GM23338 (cell line): ENCODE data around the gene U2SURP. TPM values are rescaled to one million over a fixed set of nuclear protein-coding genes. Genes with fewer than 3 reads are reported as not detected.

Source experiments
- ATAC-seq: fragments of 200-7000 bp; cut with Tn5 transposase; 3 replicates; pipeline ENCODE4 v1.9.1; 2020
- DNase-seq: peaks from one replicate; pipeline ENCODE4 v3.0.0-alpha.2; 2015; ENCODE audit warnings: low spot score
- H2AFZ ChIP-seq: fragments of 200-600 bp; sonication (generic); 2 replicates; pipeline ENCODE4 v1.8.0; 2016; ENCODE audit warnings: antibody characterized with exemption, mild to moderate bottlenecking, moderate library complexity
- H3F3A ChIP-seq: fragments of 200-600 bp; sonication (generic); replicated peaks from 2 replicates; pipeline ENCODE4 v1.8.0; 2017; ENCODE audit warnings: antibody characterized with exemption, mixed run types, low read depth
- H3K27ac ChIP-seq: fragments of 200-600 bp; sonication (generic); 2 replicates; pipeline ENCODE4 v1.6.1; 2016; ENCODE audit warnings: low read depth
- H3K27me3 ChIP-seq: fragments of 200-600 bp; sonication (generic); 2 replicates; pipeline ENCODE4 v1.8.0; 2016; ENCODE audit warnings: mild to moderate bottlenecking, mixed run types, moderate library complexity; ENCODE audit not compliant: insufficient read depth
- H3K36me3 ChIP-seq: fragments of 200-600 bp; sonication (generic); 2 replicates; pipeline ENCODE4 v1.8.0; 2016; ENCODE audit warnings: mild to moderate bottlenecking; ENCODE audit not compliant: insufficient read depth
- H3K4me1 ChIP-seq: fragments of 200-600 bp; sonication (generic); 2 replicates; pipeline ENCODE4 v1.8.0; 2016; ENCODE audit warnings: mild to moderate bottlenecking, moderate library complexity; ENCODE audit not compliant: insufficient read depth
- H3K4me2 ChIP-seq: fragments of 200-600 bp; sonication (generic); 2 replicates; pipeline ENCODE4 v1.7.1; 2017; ENCODE audit warnings: mixed run types
- H3K4me3 ChIP-seq: fragments of 200-600 bp; sonication (generic); 2 replicates; pipeline ENCODE4 v1.6.1; 2016; ENCODE audit warnings: mixed run types
- H3K79me2 ChIP-seq: fragments of 200-600 bp; sonication (generic); replicated peaks from 2 replicates; pipeline ENCODE4 v1.8.0; 2017; ENCODE audit warnings: mild to moderate bottlenecking; ENCODE audit not compliant: insufficient read depth
- H3K9me2 ChIP-seq: fragments of 200-600 bp; sonication (generic); 2 replicates; pipeline ENCODE4 v1.8.0; 2017; ENCODE audit not compliant: insufficient read depth
- H4K20me1 ChIP-seq: fragments of 200-600 bp; sonication (generic); replicated peaks from 2 replicates; pipeline ENCODE4 v1.8.0; 2017; ENCODE audit warnings: mild to moderate bottlenecking; ENCODE audit not compliant: insufficient read depth
- H3K27ac Mint-ChIP-seq: 2 replicates; pipeline ENCODE4 v1.8.0; 2020; ENCODE audit warnings: inconsistent platforms, mild to moderate bottlenecking, moderate library complexity, mixed read lengths
- H3K27me3 Mint-ChIP-seq: 3 replicates; pipeline ENCODE4 v1.8.0; 2022; ENCODE audit warnings: low read depth, mild to moderate bottlenecking, moderate library complexity, mixed read lengths, inconsistent platforms; ENCODE audit not compliant: insufficient read depth, poor library complexity
- H3K36me3 Mint-ChIP-seq: 3 replicates; pipeline ENCODE4 v1.8.0; 2021; ENCODE audit warnings: low read depth, mild to moderate bottlenecking, inconsistent platforms, moderate library complexity, mixed read lengths
- H3K4me1 Mint-ChIP-seq: 3 replicates; pipeline ENCODE4 v1.8.0; 2020; ENCODE audit warnings: mild to moderate bottlenecking, inconsistent platforms, mixed read lengths
- H3K4me3 Mint-ChIP-seq: 3 replicates; pipeline ENCODE4 v1.8.0; 2021; ENCODE audit warnings: moderate library complexity, mild to moderate bottlenecking, inconsistent platforms, mixed read lengths
- H3K9me3 Mint-ChIP-seq: 3 replicates; pipeline ENCODE4 v1.8.0; 2020; ENCODE audit warnings: moderate library complexity, mild to moderate bottlenecking, inconsistent platforms, mixed read lengths
- CREB1 ChIP-seq: fragments of 250-450 bp; sonication (Bioruptor Pico); IDR thresholded peaks from 2 replicates; pipeline ENCODE4 v1.5.0; 2020; ENCODE audit warnings: low read depth, mild to moderate bottlenecking, moderate library complexity
- EZH2 ChIP-seq: fragments of 200-600 bp; sonication (generic); IDR thresholded peaks from one replicate; pipeline ENCODE4 v1.8.0; 2017; ENCODE audit warnings: antibody characterized with exemption, mild to moderate bottlenecking, low read depth; ENCODE audit not compliant: unreplicated experiment
- EZH2phosphoT487 ChIP-seq: fragments of 200-600 bp; sonication (generic); IDR thresholded peaks from one replicate; pipeline ENCODE4 v1.8.1; 2018; ENCODE audit warnings: antibody characterized with exemption; ENCODE audit not compliant: unreplicated experiment
- JUNB ChIP-seq: IDR thresholded peaks from one replicate; pipeline ENCODE4 v1.6.1; 2016; ENCODE audit warnings: antibody characterized with exemption; ENCODE audit not compliant: unreplicated experiment
- NANOG ChIP-seq: IDR thresholded peaks from 2 replicates; pipeline ENCODE4 v1.6.1; 2016; ENCODE audit warnings: antibody characterized with exemption, borderline replicate concordance
- POLR2AphosphoS5 ChIP-seq: IDR thresholded peaks from 2 replicates; pipeline ENCODE4 v1.6.1; 2016; ENCODE audit warnings: antibody characterized with exemption, low read depth
- STAT1 ChIP-seq: IDR thresholded peaks from one replicate; pipeline ENCODE4 v1.6.1; 2016; ENCODE audit warnings: antibody characterized with exemption; ENCODE audit not compliant: unreplicated experiment
- ZNF114 ChIP-seq: fragments of 250-450 bp; sonication (Bioruptor Pico); IDR thresholded peaks from 2 replicates; pipeline ENCODE4 v1.5.0; 2020; ENCODE audit warnings: mild to moderate bottlenecking, moderate library complexity
- ZNF331 ChIP-seq: fragments of 250-450 bp; sonication (Bioruptor Pico); IDR thresholded peaks from 2 replicates; pipeline ENCODE4 v1.5.0; 2020; ENCODE audit warnings: low read depth, mild to moderate bottlenecking, moderate library complexity
- polyA plus RNA-seq: library from polyadenylated mRNA; unstranded; fragments of >200 nt; fragmentation: Nextera tagmentation; extraction: Ambion mirVana; gene quantifications from 2 replicates; pipeline ENCODE4 v1.2.1, GENCODE V29; 2016
- total RNA-seq: library from RNA; depleted of rRNA; stranded (reverse); fragments of >200 nt; shearing (Covaris generic); gene quantifications from 2 replicates; pipeline ENCODE4 v1.2.3, GENCODE V29; 2014
- TF ChIP-seq, protein P1 (sequence below): fragments of 250-450 bp; sonication (Bioruptor Pico); IDR thresholded peaks from 2 replicates; pipeline ENCODE4 v1.5.0; 2020; ENCODE audit warnings: mild to moderate bottlenecking, moderate library complexity
- TF ChIP-seq, protein P2 (sequence below): IDR thresholded peaks from 2 replicates; pipeline ENCODE4 v1.6.1; 2016; ENCODE audit warnings: antibody characterized with exemption
- TF ChIP-seq, protein P3 (sequence below), 2 experiments: fragments of 200-600 bp in 1 of 2; sonication (generic) in 1 of 2; conservative IDR thresholded peaks; 2 replicates each; pipeline versions ENCODE4 v1.5.1 to v1.6.1; 2016 to 2017; ENCODE audit warnings: antibody characterized with exemption in 2 of 2, low read depth in 2 of 2, mild to moderate bottlenecking in 2 of 2, moderate library complexity in 1 of 2
- TF ChIP-seq, protein P4 (sequence below): IDR thresholded peaks from one replicate; pipeline ENCODE4 v1.6.1; 2018; ENCODE audit warnings: antibody characterized with exemption; ENCODE audit not compliant: unreplicated experiment

U2SURP gene
- total and polyA plus RNA-seq, 2 experiments from 2014 or later: 116 to 372 TPM

DNA sequence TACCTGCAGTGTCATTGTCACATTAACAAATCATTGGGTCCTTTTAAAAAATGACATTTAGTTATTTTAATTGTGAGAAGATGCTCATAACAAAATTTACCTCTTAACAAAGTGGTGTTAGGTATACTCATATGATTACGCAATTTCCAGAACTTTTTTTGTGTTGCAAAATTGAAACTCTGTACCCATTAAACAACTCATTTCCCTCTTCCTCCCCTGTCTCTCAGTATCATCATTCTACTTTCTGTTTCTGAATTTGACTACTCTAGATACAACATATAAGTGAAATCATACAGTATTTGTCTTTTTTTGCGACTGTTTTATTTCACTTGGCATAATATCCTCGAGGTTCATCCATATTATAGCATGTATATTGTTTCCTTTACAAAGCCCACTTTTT is 59.5 kb downstream of the U2SURP start:
- no peaks in the 10 kb centered on the region for H3K4me1 ChIP-seq
- ATAC-seq: no peak
- no peaks in the 10 kb centered on the region for H3K27me3 ChIP-seq
- H3K9me2 ChIP-seq: no peaks in the 10 kb centered on the region
- no peaks in the 10 kb centered on the region for H3K9me3 Mint-ChIP-seq
- peaks cover 8% of the 10 kb centered on the region; the same call in 2 of the 3 replicates for H3K4me1 Mint-ChIP-seq
- no peak for DNase-seq
- no peak overlapping the region for H3K4me3 Mint-ChIP-seq
- H2AFZ ChIP-seq: no peak overlapping the region
- H3K27ac ChIP-seq: no peak overlapping the region
- H3K4me2 ChIP-seq: no peak overlapping the region
- no peak overlapping the region for H3K27ac Mint-ChIP-seq
- H3K36me3 ChIP-seq: peaks cover 7% of the 10 kb centered on the region; the same call in 1 of the 2 replicates
- H3K4me3 ChIP-seq: no peak overlapping the region
- H3F3A ChIP-seq: 0 out of 2 replicates have a peak, but pooled peaks cover 4% of the 10 kb centered on the region
- TF ChIP-seq POLR2AphosphoS5: no peak
- TF ChIP-seq, protein P1, sequence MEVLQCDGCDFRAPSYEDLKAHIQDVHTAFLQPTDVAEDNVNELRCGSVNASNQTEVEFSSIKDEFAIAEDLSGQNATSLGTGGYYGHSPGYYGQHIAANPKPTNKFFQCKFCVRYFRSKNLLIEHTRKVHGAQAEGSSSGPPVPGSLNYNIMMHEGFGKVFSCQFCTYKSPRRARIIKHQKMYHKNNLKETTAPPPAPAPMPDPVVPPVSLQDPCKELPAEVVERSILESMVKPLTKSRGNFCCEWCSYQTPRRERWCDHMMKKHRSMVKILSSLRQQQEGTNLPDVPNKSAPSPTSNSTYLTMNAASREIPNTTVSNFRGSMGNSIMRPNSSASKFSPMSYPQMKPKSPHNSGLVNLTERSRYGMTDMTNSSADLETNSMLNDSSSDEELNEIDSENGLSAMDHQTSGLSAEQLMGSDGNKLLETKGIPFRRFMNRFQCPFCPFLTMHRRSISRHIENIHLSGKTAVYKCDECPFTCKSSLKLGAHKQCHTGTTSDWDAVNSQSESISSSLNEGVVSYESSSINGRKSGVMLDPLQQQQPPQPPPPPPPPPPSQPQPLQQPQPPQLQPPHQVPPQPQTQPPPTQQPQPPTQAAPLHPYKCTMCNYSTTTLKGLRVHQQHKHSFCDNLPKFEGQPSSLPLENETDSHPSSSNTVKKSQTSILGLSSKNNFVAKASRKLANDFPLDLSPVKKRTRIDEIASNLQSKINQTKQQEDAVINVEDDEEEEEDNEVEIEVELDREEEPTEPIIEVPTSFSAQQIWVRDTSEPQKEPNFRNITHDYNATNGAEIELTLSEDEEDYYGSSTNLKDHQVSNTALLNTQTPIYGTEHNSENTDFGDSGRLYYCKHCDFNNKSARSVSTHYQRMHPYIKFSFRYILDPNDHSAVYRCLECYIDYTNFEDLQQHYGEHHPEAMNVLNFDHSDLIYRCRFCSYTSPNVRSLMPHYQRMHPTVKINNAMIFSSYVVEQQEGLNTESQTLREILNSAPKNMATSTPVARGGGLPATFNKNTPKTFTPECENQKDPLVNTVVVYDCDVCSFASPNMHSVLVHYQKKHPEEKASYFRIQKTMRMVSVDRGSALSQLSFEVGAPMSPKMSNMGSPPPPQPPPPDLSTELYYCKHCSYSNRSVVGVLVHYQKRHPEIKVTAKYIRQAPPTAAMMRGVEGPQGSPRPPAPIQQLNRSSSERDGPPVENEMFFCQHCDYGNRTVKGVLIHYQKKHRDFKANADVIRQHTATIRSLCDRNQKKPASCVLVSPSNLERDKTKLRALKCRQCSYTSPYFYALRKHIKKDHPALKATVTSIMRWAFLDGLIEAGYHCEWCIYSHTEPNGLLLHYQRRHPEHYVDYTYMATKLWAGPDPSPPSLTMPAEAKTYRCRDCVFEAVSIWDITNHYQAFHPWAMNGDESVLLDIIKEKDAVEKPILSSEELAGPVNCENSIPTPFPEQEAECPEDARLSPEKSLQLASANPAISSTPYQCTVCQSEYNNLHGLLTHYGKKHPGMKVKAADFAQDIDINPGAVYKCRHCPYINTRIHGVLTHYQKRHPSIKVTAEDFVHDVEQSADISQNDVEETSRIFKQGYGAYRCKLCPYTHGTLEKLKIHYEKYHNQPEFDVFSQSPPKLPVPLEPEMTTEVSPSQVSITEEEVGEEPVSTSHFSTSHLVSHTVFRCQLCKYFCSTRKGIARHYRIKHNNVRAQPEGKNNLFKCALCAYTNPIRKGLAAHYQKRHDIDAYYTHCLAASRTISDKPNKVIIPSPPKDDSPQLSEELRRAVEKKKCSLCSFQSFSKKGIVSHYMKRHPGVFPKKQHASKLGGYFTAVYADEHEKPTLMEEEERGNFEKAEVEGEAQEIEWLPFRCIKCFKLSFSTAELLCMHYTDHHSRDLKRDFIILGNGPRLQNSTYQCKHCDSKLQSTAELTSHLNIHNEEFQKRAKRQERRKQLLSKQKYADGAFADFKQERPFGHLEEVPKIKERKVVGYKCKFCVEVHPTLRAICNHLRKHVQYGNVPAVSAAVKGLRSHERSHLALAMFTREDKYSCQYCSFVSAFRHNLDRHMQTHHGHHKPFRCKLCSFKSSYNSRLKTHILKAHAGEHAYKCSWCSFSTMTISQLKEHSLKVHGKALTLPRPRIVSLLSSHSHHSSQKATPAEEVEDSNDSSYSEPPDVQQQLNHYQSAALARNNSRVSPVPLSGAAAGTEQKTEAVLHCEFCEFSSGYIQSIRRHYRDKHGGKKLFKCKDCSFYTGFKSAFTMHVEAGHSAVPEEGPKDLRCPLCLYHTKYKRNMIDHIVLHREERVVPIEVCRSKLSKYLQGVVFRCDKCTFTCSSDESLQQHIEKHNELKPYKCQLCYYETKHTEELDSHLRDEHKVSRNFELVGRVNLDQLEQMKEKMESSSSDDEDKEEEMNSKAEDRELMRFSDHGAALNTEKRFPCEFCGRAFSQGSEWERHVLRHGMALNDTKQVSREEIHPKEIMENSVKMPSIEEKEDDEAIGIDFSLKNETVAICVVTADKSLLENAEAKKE: no peak
- TF ChIP-seq NANOG: no peak
- no peak for TF ChIP-seq EZH2
- TF ChIP-seq, protein P2, sequence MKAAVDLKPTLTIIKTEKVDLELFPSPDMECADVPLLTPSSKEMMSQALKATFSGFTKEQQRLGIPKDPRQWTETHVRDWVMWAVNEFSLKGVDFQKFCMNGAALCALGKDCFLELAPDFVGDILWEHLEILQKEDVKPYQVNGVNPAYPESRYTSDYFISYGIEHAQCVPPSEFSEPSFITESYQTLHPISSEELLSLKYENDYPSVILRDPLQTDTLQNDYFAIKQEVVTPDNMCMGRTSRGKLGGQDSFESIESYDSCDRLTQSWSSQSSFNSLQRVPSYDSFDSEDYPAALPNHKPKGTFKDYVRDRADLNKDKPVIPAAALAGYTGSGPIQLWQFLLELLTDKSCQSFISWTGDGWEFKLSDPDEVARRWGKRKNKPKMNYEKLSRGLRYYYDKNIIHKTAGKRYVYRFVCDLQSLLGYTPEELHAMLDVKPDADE: no peak
- TF ChIP-seq, protein P3, sequence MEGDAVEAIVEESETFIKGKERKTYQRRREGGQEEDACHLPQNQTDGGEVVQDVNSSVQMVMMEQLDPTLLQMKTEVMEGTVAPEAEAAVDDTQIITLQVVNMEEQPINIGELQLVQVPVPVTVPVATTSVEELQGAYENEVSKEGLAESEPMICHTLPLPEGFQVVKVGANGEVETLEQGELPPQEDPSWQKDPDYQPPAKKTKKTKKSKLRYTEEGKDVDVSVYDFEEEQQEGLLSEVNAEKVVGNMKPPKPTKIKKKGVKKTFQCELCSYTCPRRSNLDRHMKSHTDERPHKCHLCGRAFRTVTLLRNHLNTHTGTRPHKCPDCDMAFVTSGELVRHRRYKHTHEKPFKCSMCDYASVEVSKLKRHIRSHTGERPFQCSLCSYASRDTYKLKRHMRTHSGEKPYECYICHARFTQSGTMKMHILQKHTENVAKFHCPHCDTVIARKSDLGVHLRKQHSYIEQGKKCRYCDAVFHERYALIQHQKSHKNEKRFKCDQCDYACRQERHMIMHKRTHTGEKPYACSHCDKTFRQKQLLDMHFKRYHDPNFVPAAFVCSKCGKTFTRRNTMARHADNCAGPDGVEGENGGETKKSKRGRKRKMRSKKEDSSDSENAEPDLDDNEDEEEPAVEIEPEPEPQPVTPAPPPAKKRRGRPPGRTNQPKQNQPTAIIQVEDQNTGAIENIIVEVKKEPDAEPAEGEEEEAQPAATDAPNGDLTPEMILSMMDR (conservative IDR thresholded peaks at IDR 0.05; ENCODE audit: low read depth in 2 of 2): no peak
- no peak for TF ChIP-seq EZH2phosphoT487
- TF ChIP-seq ZNF331 (CRISPR knock-in tag): no peak
- TF ChIP-seq, protein P4, sequence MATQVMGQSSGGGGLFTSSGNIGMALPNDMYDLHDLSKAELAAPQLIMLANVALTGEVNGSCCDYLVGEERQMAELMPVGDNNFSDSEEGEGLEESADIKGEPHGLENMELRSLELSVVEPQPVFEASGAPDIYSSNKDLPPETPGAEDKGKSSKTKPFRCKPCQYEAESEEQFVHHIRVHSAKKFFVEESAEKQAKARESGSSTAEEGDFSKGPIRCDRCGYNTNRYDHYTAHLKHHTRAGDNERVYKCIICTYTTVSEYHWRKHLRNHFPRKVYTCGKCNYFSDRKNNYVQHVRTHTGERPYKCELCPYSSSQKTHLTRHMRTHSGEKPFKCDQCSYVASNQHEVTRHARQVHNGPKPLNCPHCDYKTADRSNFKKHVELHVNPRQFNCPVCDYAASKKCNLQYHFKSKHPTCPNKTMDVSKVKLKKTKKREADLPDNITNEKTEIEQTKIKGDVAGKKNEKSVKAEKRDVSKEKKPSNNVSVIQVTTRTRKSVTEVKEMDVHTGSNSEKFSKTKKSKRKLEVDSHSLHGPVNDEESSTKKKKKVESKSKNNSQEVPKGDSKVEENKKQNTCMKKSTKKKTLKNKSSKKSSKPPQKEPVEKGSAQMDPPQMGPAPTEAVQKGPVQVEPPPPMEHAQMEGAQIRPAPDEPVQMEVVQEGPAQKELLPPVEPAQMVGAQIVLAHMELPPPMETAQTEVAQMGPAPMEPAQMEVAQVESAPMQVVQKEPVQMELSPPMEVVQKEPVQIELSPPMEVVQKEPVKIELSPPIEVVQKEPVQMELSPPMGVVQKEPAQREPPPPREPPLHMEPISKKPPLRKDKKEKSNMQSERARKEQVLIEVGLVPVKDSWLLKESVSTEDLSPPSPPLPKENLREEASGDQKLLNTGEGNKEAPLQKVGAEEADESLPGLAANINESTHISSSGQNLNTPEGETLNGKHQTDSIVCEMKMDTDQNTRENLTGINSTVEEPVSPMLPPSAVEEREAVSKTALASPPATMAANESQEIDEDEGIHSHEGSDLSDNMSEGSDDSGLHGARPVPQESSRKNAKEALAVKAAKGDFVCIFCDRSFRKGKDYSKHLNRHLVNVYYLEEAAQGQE: no peak
- TF ChIP-seq ZNF114 (CRISPR knock-in tag): no peak
- TF ChIP-seq JUNB: no peak
- TF ChIP-seq CREB1: no peak
- no peak for TF ChIP-seq STAT1
- H3K79me2 ChIP-seq: no peaks in the 10 kb centered on the region
- peaks cover 2% of the 10 kb centered on the region for H3K27me3 Mint-ChIP-seq
- H4K20me1 ChIP-seq: no peaks in the 10 kb centered on the region
- H3K36me3 Mint-ChIP-seq: peaks cover 19% of the 10 kb centered on the region; the same call in 2 of the 3 replicates
